Coronary artery (tissue), 2 donors: ENCODE measurements around the gene PHF23.

Experiments
- DNase-seq: peaks from one replicate; pipeline ENCODE4 v3.0.0-alpha.2; 2017; ENCODE audit warnings: low spot score
- H3K27ac ChIP-seq, 2 donors: fragments of 200-600 bp; sonication (generic); one replicate each; pipeline ENCODE4 v1.5.1; 2016 to 2019
- H3K4me3 ChIP-seq: fragments of 200-600 bp; sonication (generic); 2 replicates; pipeline ENCODE4 v1.5.1; 2016; ENCODE audit warnings: mild to moderate bottlenecking, moderate library complexity
- TF ChIP-seq, protein P1 (sequence below): fragments of 200-600 bp; sonication (generic); IDR thresholded peaks from one replicate; pipeline ENCODE4 v1.5.1; 2019; ENCODE audit warnings: antibody characterized with exemption

PHF23 gene

DNA sequence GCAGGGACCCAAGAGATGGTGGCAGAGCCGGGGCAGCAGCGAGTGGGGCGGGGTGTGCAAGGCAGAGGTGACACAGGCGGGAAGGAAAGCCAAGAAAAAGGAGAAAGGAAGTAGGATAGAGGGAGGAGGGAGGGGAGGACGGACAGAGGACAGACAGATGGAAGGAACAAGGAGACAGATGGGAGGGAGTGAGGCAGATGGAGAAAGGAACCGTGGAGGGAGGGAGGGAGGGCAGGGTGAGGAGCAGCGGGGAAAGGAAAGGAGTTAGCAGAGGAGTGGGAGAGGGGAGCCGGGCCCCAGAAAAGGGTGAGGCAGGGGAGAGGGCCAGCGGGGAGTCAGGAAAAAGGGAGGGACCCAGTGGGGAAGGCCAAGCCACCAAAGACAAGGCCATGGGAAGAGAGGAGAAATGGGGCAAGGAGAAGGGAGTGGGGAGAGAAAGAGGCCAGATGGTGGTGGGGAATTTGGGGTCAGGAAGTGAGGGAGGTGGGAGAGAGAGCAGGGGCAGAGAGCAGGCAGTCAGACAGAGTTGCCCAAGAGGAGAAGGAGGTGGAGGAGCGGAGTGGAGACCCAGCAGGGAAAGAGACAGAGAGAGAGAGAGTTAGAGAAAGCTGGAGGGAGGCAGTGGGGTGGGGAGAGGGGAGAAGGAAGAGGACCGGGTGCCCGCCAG, 46.9 kb downstream of the PHF23 start:
- no peak overlapping the region for H3K27ac ChIP-seq
- no peak for DNase-seq
- TF ChIP-seq, protein P1, sequence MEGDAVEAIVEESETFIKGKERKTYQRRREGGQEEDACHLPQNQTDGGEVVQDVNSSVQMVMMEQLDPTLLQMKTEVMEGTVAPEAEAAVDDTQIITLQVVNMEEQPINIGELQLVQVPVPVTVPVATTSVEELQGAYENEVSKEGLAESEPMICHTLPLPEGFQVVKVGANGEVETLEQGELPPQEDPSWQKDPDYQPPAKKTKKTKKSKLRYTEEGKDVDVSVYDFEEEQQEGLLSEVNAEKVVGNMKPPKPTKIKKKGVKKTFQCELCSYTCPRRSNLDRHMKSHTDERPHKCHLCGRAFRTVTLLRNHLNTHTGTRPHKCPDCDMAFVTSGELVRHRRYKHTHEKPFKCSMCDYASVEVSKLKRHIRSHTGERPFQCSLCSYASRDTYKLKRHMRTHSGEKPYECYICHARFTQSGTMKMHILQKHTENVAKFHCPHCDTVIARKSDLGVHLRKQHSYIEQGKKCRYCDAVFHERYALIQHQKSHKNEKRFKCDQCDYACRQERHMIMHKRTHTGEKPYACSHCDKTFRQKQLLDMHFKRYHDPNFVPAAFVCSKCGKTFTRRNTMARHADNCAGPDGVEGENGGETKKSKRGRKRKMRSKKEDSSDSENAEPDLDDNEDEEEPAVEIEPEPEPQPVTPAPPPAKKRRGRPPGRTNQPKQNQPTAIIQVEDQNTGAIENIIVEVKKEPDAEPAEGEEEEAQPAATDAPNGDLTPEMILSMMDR = no peak
- H3K4me3 ChIP-seq = no peak overlapping the region

DNA sequence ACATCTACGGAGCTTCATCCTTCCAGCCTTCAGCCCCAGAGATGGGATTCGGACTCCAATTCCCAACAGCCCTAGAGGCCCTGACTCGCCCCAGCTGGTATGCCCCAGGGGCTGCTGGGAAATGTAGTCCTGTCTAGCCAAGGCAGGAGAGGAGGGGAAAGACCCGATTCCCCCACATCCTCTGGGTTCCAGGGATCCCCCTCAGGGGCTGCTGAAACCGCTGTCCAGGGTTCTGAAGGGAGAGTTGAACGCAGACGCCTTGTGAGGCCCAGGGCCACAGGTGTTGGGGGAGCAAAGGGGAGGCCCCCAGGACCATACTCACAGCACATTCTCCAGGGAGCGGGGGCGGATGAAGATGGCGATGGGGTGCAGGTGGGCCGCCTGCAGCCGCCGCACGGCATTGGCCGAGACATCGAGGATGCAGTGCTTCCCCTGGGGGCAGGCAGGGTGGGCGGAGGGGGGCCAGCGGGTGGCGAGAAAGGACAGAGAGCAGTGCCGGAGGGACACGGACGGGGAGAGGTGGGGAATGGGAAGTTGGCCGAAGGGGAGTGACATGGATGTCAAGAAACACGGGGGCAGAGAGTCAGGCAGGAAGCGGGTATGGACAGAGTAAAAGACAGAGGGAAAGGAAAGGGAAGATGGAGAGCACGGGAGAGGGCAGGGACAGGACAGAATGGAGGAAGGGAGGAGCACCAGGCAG, 47.5 kb downstream of the PHF23 start:
- no peak overlapping the region for H3K4me3 ChIP-seq
- no peak overlapping the region for H3K27ac ChIP-seq
- DNase-seq = no peak
- TF ChIP-seq, protein P1 = no peak

DNA sequence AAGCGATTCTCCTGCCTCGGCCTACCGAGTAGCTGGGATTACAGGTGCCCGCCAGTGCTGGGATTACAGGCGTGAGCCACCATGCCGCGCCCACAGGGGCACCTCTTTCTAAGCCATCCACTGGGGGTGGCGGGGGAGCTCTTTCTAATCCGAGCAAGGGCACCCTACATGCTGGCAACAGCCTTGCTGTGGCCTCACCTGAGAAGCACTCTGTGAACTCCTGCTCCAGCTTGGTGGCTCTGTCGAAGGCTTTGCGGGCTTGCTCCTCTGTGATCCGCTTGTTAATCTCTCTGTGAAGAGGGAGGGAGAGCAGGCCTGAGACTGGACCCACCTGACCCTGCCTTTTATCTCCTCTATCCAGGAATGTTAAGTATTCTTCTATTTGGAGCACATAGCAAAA, 48.2 kb downstream of the PHF23 start:
- H3K27ac ChIP-seq = no peak overlapping the region
- no peak for DNase-seq
- H3K4me3 ChIP-seq = no peak overlapping the region
- TF ChIP-seq, protein P1 = no peak

DNA sequence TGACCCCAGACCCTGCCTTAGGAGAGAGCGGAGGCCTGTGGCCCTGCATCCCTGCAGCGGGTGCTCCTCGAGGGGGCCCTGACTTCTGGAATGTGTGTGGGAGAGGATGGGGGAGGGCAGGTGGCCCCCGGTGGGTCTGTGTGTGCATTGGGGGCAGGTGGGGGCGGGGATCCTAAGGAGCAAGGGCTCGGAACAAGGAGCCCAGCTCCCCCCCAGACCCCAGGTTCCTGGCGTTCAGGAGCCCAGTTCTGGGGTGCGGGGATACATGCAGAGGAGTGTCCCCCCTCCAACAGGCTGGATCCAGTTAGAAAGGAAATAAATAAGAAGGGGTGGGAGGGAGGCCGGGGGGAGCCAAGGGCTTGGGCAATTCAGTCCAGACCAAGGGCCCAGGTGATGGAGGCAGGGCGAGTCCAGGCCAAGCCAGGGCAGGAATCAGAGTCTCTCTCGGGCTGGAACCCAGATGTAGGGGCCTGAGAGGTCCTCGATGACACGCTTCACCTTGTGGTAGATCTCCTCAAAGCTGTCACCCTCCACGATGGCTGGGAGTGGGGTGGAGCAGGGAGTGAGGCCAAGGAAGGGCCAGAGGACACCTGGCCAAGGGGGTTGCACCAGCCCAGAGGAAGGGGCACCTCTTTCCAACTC, 48.9 kb downstream of the PHF23 start:
- Histone ChIP-seq H3K27ac (no peak overlapping the region), H3K4me3 (no peak overlapping the region)
- no peak for DNase-seq
- TF ChIP-seq, protein P1 = no peak

DNA sequence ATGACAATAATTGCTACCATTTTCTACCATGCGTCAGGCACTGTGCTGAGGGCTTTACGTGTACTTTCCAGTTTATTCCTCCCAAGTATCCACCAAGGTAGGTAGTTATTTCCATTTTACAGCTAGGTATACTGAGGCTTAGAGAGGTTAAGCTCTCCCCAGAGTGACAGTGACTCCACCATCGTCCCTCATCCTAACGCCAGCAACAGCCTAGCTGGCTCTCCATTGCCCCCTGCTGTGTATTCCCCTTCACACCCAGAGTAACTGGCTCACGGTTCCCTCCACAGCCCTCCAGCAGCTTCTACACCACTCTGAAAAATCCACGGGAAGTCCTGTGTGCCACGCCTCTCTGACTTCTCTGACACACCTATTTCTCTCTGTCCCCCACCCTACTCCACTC, 53.0 kb downstream of the PHF23 start:
- Histone ChIP-seq H3K4me3 (no peak overlapping the region), H3K27ac (no peak overlapping the region)
- TF ChIP-seq, protein P1 = no peak
- DNase-seq = no peak
